HG02970 (cell line): ENCODE measurements around the gene TMEM69.
"Not testable (repeated sequence)": the region's sequence is repeated elsewhere in the genome, so short reads cannot be mapped to it uniquely, and the experiment has no call there.

Experiments
- ATAC-seq: cut with Tn5 transposase; IDR thresholded peaks from one replicate; pipeline ENCODE4 v1.9.1; 2021; ENCODE audit warnings: mild to moderate bottlenecking, moderate library complexity, moderate number of reproducible peaks; ENCODE audit not compliant: unreplicated experiment, low FRiP score

Gene TMEM69

DNA sequence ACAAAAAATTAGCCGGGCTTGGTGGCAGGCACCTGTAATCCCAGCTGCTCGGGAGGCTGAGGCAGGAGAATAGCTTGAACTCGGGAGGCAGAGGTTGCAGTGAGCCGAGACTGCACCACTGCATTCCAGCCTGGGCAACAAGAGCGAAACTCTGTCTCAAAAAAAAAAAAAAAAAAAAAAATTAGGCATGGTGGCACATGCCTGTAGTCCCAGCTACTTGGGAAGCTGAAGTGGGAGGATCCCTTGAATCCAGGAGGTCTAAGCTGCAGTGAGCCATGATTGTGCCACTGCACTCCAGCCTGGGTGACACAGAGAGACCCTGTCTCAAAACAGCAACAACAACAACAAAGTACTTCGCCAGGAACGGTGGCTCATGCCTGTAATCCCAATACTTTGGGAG is 11.4 kb upstream of the TMEM69 start:
- not testable (repeated sequence) for ATAC-seq

DNA sequence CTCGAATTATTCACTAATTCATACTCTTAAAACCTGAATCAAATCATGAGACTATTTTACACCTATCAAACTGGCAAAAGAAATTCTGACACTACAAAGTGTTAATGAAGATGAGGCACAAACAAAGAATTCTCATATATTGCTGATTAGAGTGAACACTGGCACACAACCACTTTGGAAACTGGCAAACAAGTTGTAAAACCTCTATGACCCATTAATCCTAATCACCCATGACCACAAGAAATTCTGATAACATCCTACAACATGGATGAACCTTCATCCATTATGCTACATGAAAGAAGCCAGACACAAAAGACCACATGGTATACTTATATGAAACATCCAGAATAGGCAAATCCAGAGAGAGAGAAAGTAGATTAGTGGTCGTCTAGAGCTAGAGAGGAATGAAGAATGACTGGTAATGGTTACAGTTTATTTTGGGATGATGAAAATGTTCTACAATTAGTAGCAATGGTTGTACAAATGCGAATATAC is 10.2 kb upstream of the TMEM69 start:
- ATAC-seq = no peak

DNA sequence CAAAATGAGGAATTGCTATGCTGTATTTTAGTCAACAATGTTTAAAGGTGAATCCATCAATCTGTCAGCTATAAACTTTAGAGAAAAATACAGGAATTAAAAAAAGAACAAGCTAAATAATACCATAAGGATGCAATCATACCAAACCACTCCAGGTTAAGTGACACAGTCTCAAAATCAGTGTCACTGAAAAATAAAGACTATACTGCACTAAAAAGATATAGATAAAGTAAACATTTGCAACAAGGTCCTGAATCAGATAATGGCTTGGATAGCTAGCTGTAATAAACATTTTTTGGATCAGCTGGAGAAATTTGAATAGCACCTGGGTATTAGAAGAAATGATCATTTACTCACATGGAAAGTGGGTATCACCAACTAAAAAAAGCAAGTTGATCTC is 9.5 kb upstream of the TMEM69 start:
- no peak for ATAC-seq

DNA sequence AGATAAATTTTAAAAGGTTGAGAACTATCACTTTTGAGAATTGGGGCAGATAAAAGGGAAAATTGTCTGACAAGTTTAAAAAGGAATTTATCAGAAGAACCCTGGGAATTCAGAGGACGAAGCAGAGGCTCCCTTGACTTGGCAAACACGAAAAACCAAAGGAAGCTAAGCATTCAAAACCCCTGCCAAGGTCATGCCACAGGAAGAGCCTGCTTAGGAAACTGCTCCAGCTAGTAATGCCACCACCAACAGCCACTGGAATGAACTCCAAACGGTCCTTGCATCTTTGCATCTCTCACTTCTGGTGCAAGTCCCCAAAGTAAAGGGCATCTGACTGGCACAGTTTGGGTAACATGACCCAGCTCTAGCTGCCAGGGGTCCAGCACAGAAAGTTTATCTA is 8.9 kb upstream of the TMEM69 start:
- no peak for ATAC-seq

GRCh38 chr1:45682942-45683341 is 5.0 kb upstream of the TMEM69 start:
- no peak for ATAC-seq

DNA sequence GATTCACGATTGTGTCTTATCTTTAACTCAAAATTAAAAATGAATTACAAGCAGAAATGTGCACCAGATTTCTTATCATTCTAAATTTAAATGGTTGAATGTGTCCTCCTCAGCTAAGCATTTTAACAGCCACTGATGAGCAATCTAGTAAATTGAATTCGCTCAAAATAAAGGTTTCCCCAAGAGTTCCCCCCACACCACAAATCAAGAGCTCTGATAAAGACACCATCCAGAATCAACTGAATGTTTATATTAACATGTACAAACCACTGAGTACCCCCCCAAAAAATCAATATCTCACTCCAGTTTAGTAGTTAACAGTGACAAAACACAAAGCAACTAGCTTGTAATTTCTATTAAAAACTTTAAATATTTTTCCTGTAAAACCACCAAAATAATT is 3.6 kb upstream of the TMEM69 start:
- no peak for ATAC-seq

DNA sequence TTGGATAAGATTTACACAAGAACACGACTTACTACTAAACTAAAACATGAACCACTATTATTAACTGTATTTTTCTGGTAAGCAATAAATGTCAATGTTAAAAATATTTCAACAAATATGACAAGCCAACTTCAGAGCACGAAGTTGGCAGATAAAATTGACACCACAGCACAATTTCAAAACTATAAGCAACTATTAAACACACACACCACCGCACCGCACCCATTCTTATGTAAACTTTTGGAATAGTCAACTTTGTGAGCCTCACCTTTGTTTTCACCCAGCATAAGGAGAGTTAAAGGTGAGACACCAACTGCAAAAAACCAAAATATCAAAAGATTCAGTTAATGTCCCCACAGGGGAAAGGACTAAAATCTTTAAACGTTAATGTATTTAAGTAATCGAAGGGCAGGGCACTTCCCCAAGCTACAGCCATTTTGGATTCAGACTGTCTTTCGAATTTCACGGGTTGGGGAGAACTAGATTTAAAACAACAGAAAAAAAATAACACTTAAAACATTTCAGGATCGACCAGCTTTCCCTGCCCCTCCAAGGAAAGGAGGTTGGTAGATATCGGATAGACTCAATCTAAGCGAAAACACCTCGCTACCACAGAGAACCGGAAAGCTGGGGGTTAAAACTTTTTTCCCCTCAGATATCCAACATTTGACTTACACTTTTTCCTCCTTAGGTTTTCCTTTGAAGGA is 2.5 kb upstream of the TMEM69 start:
- no peak for ATAC-seq

- ATAC-seq = no peak
These were observed 2.0 kb upstream of the TMEM69 start for GRCh38 chr1:45686015-45686287.

GRCh38 chr1:45686288-45687013 is 1.5 kb upstream of the TMEM69 start, which contains the start of gene GPBP1L1:
TSS of gene GPBP1L1 (minus strand) at chr1:45686533. CDS start at chr1:45659087, 27,446 bp downstream.
- peak; percentile 49 for ATAC-seq

DNA sequence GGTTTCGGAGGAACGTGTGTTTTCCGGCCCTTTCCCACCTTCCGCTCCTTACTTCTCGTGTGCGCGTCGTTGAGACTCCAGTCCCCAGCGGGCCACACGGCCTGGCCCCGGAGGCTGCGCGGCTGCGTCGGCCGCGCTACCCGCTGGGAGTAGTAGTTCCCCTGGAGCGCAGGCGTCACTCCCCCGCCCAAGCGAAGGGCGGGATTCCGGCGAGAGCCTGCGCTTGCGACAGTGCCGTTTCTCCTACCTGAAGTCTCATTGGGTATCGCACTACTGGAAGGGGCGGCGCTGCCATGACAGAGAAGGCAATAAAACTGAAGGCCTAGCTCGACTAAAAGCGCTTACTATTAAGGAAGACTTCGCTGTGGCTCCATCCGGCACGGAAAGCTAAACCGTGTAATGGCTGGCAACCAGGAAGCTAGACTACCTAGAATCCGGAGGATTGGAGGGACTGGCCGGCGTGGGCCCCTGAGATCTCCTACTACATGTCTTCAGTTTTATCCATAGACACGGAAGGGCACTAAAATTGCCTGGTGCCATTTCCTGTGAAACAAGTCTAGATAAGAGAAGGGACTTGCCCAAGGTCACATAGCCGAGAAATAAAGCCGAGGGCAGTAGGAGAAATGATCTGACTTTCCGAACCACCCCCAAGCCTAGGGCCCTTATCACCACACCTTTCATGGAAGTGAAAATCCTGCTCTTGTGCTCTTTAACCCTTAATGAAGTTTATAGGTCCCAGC is 797 bp upstream of the TMEM69 start:
- ATAC-seq = peak; percentile 80

GRCh38 chr1:45693811-45694210 is 5.8 kb downstream of the TMEM69 start:
- not testable (repeated sequence) for ATAC-seq

DNA sequence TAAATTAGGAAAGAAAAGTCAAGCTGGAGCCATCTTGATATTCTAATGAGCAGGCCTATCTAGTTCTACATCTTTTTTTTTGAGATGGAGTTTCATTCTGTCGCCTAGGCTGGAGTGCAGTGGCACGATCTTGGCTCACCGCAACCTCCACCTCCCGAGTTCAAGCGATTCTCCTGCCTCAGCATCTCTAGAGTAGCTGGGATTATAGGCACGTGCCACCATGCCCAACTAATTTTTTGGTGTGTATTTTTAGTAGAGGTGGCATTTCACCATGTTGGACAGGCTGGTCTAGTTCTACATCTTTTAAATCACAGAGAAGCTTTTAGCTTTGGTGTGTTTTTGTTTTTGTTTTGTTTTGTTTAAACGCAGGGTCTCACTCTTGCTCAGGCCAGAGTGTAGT is 6.8 kb downstream of the TMEM69 start:
- no peak for ATAC-seq

GRCh38 chr1:45704637-45705036 is 16.7 kb downstream of the TMEM69 start:
- no peak for ATAC-seq

- no peak for ATAC-seq
These were observed 25.7 kb downstream of the TMEM69 start for GRCh38 chr1:45713711-45714110.

GRCh38 chr1:45716700-45717099 is 28.7 kb downstream of the TMEM69 start:
- no peak for ATAC-seq

DNA sequence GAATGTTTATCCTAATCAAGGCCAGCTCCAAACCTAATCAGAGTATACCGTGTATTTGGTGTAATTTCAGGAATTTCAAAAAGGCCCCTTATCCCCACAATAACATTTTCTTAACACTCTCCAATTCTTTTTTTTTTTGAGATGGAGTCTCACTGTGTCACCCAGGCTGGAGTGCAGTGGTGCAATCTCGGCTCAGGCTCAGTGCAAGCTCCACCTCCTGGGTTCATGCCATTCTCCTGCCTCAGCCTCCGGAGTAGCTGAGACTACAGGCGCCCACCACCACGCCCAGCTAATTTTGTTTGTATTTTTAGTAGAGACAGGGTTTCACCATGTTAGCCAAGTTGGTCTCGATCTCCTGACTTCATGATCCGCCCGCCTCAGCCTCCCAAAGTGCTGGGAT is 29.4 kb downstream of the TMEM69 start:
- ATAC-seq = not testable (repeated sequence)

DNA sequence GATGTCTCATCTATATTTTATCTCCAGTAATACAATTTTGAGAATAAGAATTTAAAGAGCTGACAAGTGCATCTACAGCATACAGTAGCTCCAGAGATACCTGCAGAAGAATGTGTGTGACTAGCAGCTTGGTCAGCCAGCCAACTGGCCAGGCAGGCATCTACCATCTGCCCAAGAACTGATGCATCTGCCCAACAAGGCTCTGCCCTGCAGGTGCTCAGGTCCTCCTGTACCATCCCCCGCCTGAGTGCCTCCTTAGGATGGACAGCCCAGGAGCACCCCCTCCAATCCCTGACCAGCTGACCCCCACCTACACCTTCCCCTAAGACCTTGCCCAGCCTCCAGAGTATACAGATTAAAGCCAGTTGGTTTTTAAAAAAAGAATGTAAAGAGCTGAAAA is 30.3 kb downstream of the TMEM69 start:
- ATAC-seq = no peak

- ATAC-seq = no peak
These were observed 33.2 kb downstream of the TMEM69 start for GRCh38 chr1:45721207-45721606.

DNA sequence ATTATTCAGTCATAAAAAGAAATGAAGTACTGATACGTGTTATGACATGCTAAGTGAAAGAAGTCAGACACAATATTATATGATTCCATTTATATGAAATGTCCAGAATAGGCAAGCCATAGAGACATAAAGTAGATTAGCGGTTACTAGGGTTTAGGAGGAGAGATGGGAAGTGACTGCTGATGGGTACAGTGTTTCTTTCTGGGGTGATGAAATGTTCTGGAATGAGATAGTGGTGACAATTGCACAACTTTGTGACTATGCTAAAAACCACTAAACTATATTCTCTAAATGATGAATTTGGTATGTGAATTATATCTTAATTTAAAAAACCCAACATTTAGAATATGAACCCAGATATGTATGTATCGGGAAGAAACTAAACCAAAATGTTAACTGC is 34.8 kb downstream of the TMEM69 start:
- no peak for ATAC-seq

- no peak for ATAC-seq
These were observed 35.4 kb downstream of the TMEM69 start for GRCh38 chr1:45723248-45723930.

DNA sequence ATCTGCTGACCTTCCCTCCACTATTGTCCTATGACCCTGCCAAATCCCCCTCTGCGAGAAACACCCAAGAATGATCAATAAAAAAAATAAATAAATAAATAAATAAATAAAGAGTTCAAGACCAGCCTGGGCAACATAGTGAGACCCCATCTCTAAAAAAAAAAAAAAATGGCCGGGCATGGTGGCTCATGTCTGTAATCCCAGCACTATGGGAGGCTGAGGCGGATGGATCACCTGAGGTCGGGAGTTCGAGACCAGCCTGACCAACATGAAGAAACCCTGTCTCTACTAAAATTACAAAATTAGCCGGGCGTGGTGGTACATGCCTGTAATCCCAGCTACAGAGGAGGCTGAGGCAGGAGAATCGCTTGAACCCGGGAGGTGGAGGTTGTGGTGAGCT is 38.0 kb downstream of the TMEM69 start:
- not testable (repeated sequence) for ATAC-seq
